Measurements from ENCODE around the gene PGS1.

DNA sequence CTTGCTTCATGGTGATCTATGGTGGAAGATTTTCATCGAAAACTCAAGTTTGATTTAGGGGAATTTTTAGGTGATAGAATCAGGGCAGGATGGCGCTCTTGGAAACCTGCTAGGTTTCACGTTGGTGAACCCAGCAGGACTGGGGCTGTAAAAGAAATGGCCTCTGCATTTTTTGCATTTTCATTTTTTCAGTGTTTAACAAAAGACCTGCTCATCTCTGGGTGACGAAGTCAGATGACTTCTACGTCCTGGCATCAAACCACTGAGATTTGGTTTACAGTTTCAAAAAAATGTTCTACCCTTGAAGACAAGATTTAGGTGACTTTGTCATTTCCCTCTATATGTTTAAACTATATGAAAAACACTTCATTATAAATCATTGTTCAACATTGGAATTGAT is 1.9 kb downstream of the PGS1 start:
- TF ChIP-seq EZH2 (IDR thresholded peaks at IDR 0.05; ENCODE audit: low read length, missing control alignments): no peak
- TF ChIP-seq, protein P1, sequence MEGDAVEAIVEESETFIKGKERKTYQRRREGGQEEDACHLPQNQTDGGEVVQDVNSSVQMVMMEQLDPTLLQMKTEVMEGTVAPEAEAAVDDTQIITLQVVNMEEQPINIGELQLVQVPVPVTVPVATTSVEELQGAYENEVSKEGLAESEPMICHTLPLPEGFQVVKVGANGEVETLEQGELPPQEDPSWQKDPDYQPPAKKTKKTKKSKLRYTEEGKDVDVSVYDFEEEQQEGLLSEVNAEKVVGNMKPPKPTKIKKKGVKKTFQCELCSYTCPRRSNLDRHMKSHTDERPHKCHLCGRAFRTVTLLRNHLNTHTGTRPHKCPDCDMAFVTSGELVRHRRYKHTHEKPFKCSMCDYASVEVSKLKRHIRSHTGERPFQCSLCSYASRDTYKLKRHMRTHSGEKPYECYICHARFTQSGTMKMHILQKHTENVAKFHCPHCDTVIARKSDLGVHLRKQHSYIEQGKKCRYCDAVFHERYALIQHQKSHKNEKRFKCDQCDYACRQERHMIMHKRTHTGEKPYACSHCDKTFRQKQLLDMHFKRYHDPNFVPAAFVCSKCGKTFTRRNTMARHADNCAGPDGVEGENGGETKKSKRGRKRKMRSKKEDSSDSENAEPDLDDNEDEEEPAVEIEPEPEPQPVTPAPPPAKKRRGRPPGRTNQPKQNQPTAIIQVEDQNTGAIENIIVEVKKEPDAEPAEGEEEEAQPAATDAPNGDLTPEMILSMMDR (conservative IDR thresholded peaks at IDR 0.05 in 1 of 2, IDR thresholded peaks at IDR 0.05 in 1 of 2; ENCODE audit: low read depth in 1 of 2, low read length in 2 of 2): no peak
